SK-N-SH (cell line): Measurements from ENCODE around the gene ZNF496.

Experiments
- POLR2AphosphoS5 ChIP-seq: IDR thresholded peaks from 2 replicates; pipeline ENCODE4 v1.6.1; 2012; ENCODE audit warnings: low read depth, low read length
- RAD21 ChIP-seq: IDR thresholded peaks from 2 replicates; pipeline ENCODE4 v1.6.1; 2012; ENCODE audit warnings: mild to moderate bottlenecking, low read length
- RCOR1 ChIP-seq: fragments of 150-350 bp; IDR thresholded peaks from 2 replicates; pipeline ENCODE4 v1.6.1; 2017; ENCODE audit warnings: antibody characterized with exemption, low read length
- SIN3A ChIP-seq: IDR thresholded peaks from 2 replicates; pipeline ENCODE4 v1.6.1; 2012; ENCODE audit warnings: low read depth, mild to moderate bottlenecking, low read length, moderate library complexity, borderline replicate concordance
- TF ChIP-seq, protein P1 (sequence below): IDR thresholded peaks from 2 replicates; pipeline ENCODE4 v1.4.0; 2012; ENCODE audit warnings: low read depth, borderline replicate concordance
- TF ChIP-seq, protein P2 (sequence below): IDR thresholded peaks from 2 replicates; pipeline ENCODE4 v1.4.0; 2012; ENCODE audit warnings: low read depth

DNA sequence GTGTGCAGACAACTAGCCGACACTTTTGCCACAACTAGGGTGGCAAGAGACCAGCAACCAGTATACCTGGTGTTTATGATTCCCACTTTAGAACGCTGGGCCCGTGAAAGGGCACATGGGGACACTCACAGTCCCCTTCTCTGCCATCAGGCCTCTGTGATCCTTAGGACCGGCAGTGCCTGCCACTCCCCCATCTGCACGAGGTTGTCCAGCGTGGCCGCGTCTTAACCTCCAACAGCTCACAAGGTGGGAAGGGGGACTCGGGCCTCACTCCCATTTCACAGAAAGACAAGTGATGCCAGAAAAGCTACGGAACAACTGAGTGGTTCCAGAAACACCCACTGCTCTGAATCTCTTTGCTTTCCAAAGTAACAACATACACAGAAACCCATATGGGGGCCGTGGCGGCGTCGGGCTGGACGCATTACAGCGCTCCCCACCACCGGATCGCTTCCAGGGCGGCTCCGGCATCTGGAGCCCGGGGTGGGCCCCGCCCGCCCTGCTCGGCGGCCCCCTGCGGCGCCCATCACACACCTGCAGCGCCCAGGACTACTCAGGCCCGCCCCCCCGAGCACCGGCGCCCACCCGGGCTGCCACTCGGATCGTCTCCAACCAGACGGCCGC is 1.0 kb downstream of the ZNF496 start:
- TF ChIP-seq RCOR1 (no peak), RAD21 (no peak), POLR2AphosphoS5 (no peak), SIN3A (no peak; the same call in 1 of the 2 replicates)
- TF ChIP-seq, protein P1, sequence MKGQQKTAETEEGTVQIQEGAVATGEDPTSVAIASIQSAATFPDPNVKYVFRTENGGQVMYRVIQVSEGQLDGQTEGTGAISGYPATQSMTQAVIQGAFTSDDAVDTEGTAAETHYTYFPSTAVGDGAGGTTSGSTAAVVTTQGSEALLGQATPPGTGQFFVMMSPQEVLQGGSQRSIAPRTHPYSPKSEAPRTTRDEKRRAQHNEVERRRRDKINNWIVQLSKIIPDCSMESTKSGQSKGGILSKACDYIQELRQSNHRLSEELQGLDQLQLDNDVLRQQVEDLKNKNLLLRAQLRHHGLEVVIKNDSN = no peak
- TF ChIP-seq, protein P2, sequence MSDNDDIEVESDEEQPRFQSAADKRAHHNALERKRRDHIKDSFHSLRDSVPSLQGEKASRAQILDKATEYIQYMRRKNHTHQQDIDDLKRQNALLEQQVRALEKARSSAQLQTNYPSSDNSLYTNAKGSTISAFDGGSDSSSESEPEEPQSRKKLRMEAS = no peak
